Muscle of leg (tissue), 11 donors: ENCODE measurements around the gene TSPAN17. TPM values are rescaled to one million over a fixed set of nuclear protein-coding genes. Genes with fewer than 3 reads are reported as not detected.
A peak's percentile ranks its signal among the peaks of the same experiment; 100 is the strongest.

Experiments
- DNase-seq: peaks from one replicate; pipeline ENCODE4 v3.0.0; 2013
- H3K27ac ChIP-seq: one replicate; pipeline ENCODE4 v1.5.1; 2013; ENCODE audit warnings: mild to moderate bottlenecking, low read length, control low read depth
- H3K27me3 ChIP-seq: one replicate; pipeline ENCODE4 v1.6.1; 2013; ENCODE audit warnings: low read length; ENCODE audit not compliant: control insufficient read depth, insufficient read depth
- H3K36me3 ChIP-seq: one replicate; pipeline ENCODE4 v1.6.1; 2013; ENCODE audit warnings: low read length; ENCODE audit not compliant: control insufficient read depth, insufficient read depth
- H3K4me1 ChIP-seq: one replicate; pipeline ENCODE4 v1.6.1; 2013; ENCODE audit warnings: low read length; ENCODE audit not compliant: control insufficient read depth, insufficient read depth
- H3K4me3 ChIP-seq: one replicate; pipeline ENCODE4 v1.5.1; 2013; ENCODE audit warnings: low read length, control low read depth
- H3K9me3 ChIP-seq: replicated peaks from 2 replicates; pipeline ENCODE4 v1.6.1; 2013; ENCODE audit warnings: low read depth, low read length; ENCODE audit not compliant: control insufficient read depth
- WGBS: methylation state at CpG from one replicate; pipeline ENCODE4 v1.1.5; 2013; ENCODE audit warnings: missing lambda C conversion rate; ENCODE audit not compliant: insufficient coverage; 5-methylcytosine and 5-hydroxymethylcytosine counted together
- polyA plus RNA-seq, 8 donors: library from polyadenylated mRNA; unstranded; fragments of 120-200 nt; gene quantifications; one replicate each; pipeline versions ENCODE4 v1.2.1 to v1.2.3, GENCODE V29; 2013; ENCODE audit warnings: inconsistent platforms in 1 of 8, low replicate concordance in 1 of 8; ENCODE audit not compliant: insufficient read length in 8 of 8, insufficient read depth in 1 of 8
- total RNA-seq: library from RNA; stranded (reverse); fragments of 120-200 nt; gene quantifications from one replicate; pipeline ENCODE4 v1.2.4, GENCODE V29; 2013

Gene TSPAN17
- total and polyA plus RNA-seq, 9 donors, result 15.5 to 35.6 (median 26.9) TPM

- 60% methylated on average over 8 of the region's 8 CpGs for WGBS
- H3K4me1 ChIP-seq, result peaks cover 56% of the 10 kb centered on the region
- peak; percentile 45 for DNase-seq
Observed at GRCh38 chr5:176650354-176650884, 3.1 kb downstream of the TSPAN17 start.

GRCh38 chr5:176651472-176651980 lies 4.2 kb downstream of the TSPAN17 start:
- 76% methylated on average over 7 of the region's 17 CpGs for WGBS
- H3K27ac ChIP-seq, result no peak overlapping the region
- no peaks in the 10 kb centered on the region for H3K27me3 ChIP-seq
- H3K9me3 ChIP-seq, result no peaks in the 10 kb centered on the region
- peaks cover 28% of the 10 kb centered on the region for H3K36me3 ChIP-seq
- no peak overlapping the region for H3K4me3 ChIP-seq
- no peak for DNase-seq
- H3K4me1 ChIP-seq, result peaks cover 55% of the 10 kb centered on the region

More at GRCh38 chr5:176650354-176650884, 3.1 kb downstream of the TSPAN17 start:
- H3K4me3 ChIP-seq, result no peak overlapping the region
- H3K27ac ChIP-seq, result no peak overlapping the region
- no peaks in the 10 kb centered on the region for H3K9me3 ChIP-seq
- peaks cover 27% of the 10 kb centered on the region for H3K36me3 ChIP-seq
- H3K27me3 ChIP-seq, result no peaks in the 10 kb centered on the region

GRCh38 chr5:176652136-176652535 lies 4.9 kb downstream of the TSPAN17 start:
- H3K36me3 ChIP-seq, result peaks cover 34% of the 10 kb centered on the region
- 62% methylated on average over 4 of the region's 8 CpGs for WGBS
- no peaks in the 10 kb centered on the region for H3K9me3 ChIP-seq
- no peak overlapping the region for H3K27ac ChIP-seq
- H3K4me3 ChIP-seq, result no peak overlapping the region
- H3K27me3 ChIP-seq, result no peaks in the 10 kb centered on the region
- DNase-seq, result no peak
- peaks cover 52% of the 10 kb centered on the region for H3K4me1 ChIP-seq

GRCh38 chr5:176653401-176654385 lies 6.4 kb downstream of the TSPAN17 start:
- peak; percentile 50 for DNase-seq
- Histone ChIP-seq H3K4me1 (peaks cover 46% of the 10 kb centered on the region), H3K27ac (peak overlapping the region; percentile 13), H3K27me3 (no peaks in the 10 kb centered on the region), H3K4me3 (no peak overlapping the region), H3K36me3 (peaks cover 38% of the 10 kb centered on the region), H3K9me3 (no peaks in the 10 kb centered on the region)
- 81% methylated on average over 18 of the region's 18 CpGs for WGBS

GRCh38 chr5:176654856-176655255 lies 7.6 kb downstream of the TSPAN17 start:
- no peaks in the 10 kb centered on the region for H3K27me3 ChIP-seq
- no peaks in the 10 kb centered on the region for H3K9me3 ChIP-seq
- DNase-seq, result no peak
- peaks cover 45% of the 10 kb centered on the region for H3K4me1 ChIP-seq
- no peak overlapping the region for H3K4me3 ChIP-seq
- no CpG with 5 or more reads among the region's 14 CpGs for WGBS
- peaks cover 38% of the 10 kb centered on the region for H3K36me3 ChIP-seq
- H3K27ac ChIP-seq, result no peak overlapping the region

- H3K36me3 ChIP-seq, result peaks cover 38% of the 10 kb centered on the region
- H3K27me3 ChIP-seq, result no peaks in the 10 kb centered on the region
- H3K27ac ChIP-seq, result no peak overlapping the region
- no peak for DNase-seq
- H3K4me3 ChIP-seq, result no peak overlapping the region
- 83% methylated on average over 11 of the region's 13 CpGs for WGBS
- peaks cover 28% of the 10 kb centered on the region for H3K4me1 ChIP-seq
- H3K9me3 ChIP-seq, result no peaks in the 10 kb centered on the region
Observed at GRCh38 chr5:176656467-176656990, 9.2 kb downstream of the TSPAN17 start.

- Histone ChIP-seq H3K27me3 (peaks cover 4% of the 10 kb centered on the region), H3K4me1 (peaks cover 20% of the 10 kb centered on the region), H3K27ac (no peak overlapping the region), H3K36me3 (peaks cover 32% of the 10 kb centered on the region), H3K9me3 (no peaks in the 10 kb centered on the region), H3K4me3 (no peak overlapping the region)
- peak; percentile 78 for DNase-seq
- WGBS, result 62% methylated on average over 4 of the region's 14 CpGs
Observed at GRCh38 chr5:176658007-176658599, 10.8 kb downstream of the TSPAN17 start.

GRCh38 chr5:176658817-176659511 lies 11.7 kb downstream of the TSPAN17 start:
- Histone ChIP-seq H3K36me3 (peaks cover 23% of the 10 kb centered on the region), H3K27ac (no peak overlapping the region), H3K4me3 (no peak overlapping the region), H3K9me3 (no peaks in the 10 kb centered on the region), H3K27me3 (peaks cover 9% of the 10 kb centered on the region), H3K4me1 (peaks cover 13% of the 10 kb centered on the region)
- 49% methylated on average over 5 of the region's 11 CpGs for WGBS
- peak; percentile 43 for DNase-seq

- peaks cover 14% of the 10 kb centered on the region for H3K27me3 ChIP-seq
- peaks cover 9% of the 10 kb centered on the region for H3K4me1 ChIP-seq
- H3K36me3 ChIP-seq, result peaks cover 19% of the 10 kb centered on the region
- 82% methylated on average over 6 of the region's 7 CpGs for WGBS
- no peaks in the 10 kb centered on the region for H3K9me3 ChIP-seq
- DNase-seq, result no peak
- no peak overlapping the region for H3K4me3 ChIP-seq
- no peak overlapping the region for H3K27ac ChIP-seq
Observed at GRCh38 chr5:176659512-176659839, 12.2 kb downstream of the TSPAN17 start.
